ENCODE data around the gene LSM6. TPM values are rescaled to one million over a fixed set of nuclear protein-coding genes. Genes with fewer than 3 reads are reported as not detected.

The LSM6 gene
- 10 to 100 TPM; 89.7 to 98.5 TPM for total RNA-seq

DNA sequence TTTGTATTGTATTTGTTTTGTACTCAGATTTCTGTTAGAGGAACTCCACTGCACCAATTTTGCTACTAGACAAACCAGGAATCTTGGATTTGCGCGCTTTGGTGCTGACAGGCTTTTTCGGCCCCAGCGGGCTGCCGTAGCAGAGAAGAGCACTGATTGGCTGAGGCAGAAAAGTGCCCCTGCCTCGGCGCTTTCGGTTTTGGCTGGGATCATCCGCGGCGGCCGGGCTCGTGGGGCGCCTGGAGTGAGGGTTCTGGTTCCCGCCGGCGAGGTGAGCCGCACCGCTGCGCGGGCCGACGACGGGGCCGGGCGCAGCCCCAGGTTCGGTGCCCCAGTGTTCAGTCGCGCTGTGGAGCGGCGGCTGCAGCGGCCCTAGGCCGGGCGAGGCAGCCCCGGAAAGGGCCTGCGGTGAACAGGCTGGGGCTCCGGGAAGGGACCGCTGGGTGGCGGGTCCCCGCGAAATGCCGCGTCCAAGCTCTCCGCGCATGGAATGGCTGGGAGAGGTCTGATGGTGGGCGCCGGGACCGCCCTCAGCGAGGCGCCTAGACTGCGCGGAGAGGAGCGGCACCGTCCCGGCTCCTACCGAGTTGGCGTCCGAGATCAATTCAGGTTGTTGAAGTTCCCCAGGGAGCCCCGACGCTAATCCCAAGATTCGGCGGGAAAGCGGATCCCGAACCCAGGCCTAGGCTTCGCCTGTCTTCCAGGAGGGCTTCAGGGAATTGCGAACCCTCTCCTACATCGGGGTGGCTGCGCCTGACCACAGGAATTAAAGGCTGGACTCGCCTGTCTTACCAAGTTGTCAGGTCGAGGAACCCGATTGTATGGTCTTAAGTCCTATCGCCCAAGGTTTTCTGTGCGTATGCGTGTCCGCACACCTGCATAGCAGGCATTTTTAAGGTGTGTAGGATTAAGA lies at the start of gene LSM6:
LSM6 (plus strand) TSS at position 178 of the 913 bp plus-strand sequence. CDS start 7,204 bp downstream, outside the sequence.
- POLR2A ChIA-PET = interaction anchor here (0.5 kb wide), 1 partner anchor 52 kb away, joined by 7 read pairs; no protein-coding TSS in a partner anchor
- CTCF ChIA-PET = no interaction called here

- CTCF ChIA-PET = interaction anchor here (0.6 kb wide), 1 partner anchor 16 kb away, joined by 5 read pairs; no protein-coding TSS in a partner anchor
- POLR2A ChIA-PET = no interaction called here
Observed at GRCh38 chr4:146132445-146132844, 43.1 kb upstream of the LSM6 start.

DNA sequence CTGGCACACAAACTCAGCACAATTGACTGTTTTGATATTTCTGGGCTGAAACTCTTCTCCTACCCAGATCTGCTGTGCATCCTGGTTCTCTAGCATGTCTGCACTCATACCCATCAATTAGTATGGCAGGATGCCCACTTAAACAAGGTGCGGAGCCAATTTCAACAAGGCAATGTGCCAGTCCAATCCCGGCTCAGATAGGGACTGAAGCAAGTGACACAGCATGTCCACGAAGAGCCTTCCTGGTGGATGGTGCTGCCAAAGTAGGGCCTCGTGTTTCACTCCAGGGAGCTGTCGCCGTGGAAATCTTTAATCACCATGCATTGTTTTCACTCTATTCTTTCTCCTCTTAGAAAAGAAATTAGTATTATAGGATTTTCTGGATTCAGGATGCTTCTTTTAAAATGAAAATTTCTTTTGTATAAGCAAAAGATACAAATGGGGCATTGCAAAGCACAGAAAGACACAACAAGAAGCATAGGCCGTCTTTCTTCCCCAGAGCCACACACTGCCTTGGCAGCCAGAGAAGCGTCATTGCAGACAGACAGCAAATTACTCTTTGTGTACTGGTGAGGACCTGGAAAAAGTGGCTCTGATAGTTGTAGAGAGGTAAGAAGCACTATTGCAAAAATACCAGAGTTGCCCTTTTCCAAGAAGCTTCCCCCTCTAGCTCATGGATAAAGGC lies 40.6 kb upstream of the LSM6 start:
- CTCF ChIA-PET = no interaction called here
- POLR2A ChIA-PET = no interaction called here

- ChIA-PET POLR2A (no interaction called here), CTCF (no interaction called here)
Observed at GRCh38 chr4:146135941-146136340, 39.6 kb upstream of the LSM6 start.

DNA sequence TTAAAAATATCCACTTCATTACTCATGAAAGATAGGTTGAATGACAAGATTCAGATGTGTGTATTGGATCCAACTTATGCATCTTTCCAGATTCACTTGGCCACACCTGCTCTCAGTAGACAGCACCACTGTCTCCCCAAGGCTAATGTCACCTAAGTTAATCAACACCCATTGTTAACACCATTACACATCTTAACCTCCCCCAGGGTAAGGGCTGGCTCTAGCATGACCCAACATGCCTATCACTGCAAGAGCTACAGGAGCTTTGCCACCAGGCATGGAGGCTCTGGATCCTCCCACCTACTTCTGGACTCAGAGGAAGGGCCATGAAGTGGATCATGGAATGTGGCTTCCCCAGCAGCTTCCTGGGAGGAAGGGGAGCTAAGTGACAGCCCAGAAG lies 32.8 kb upstream of the LSM6 start:
- ChIA-PET CTCF (no interaction called here), POLR2A (no interaction called here)

GRCh38 chr4:146143888-146144287 lies 31.6 kb upstream of the LSM6 start:
- ChIA-PET POLR2A (no interaction called here), CTCF (no interaction called here)

GRCh38 chr4:146146918-146147317 lies 28.6 kb upstream of the LSM6 start:
- POLR2A ChIA-PET = no interaction called here
- CTCF ChIA-PET = no interaction called here

DNA sequence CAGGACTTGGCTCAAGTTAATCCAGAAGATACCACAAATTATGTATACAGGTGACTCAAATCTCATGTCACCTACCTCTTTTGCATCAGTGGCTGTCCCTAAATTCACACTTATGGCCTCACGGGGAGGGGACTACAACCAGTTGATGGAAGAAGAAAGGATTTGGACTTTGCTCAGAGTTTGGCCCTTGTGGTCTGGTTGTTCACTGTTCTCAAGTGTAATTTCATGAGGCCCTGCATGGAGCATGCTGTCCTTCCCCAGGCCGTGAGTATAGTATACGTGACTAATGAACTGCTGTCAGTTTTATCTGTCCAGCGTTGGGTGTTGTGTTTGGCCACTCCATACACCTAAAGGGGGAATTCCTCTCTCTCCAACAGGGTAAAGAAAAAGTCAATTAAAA lies 27.5 kb upstream of the LSM6 start:
- CTCF ChIA-PET = interaction anchor here (0.7 kb wide), 2 partner anchors 16 to 188 kb away, joined by 4 to 5 read pairs; no protein-coding TSS in a partner anchor
- POLR2A ChIA-PET = no interaction called here

DNA sequence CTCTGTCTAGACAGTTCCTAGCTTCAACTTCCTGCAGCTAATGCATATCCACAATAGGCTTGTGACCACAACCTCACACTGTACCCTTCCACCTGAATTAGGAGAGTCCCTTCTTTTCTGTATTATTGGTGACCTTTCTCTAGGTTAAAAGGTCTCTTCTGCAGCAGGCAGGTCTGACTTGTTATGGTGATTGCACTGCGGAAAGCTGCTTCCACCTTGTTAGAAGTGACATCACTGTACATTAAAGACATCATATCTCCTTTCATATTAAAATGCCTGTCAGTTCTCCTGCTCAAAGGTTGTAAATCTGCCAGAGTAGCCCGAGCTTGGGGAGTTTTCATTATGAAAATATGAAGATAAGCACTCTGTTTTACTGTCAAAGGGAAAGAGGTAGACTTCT lies 21.5 kb upstream of the LSM6 start:
- POLR2A ChIA-PET = no interaction called here
- CTCF ChIA-PET = no interaction called here

- ChIA-PET POLR2A (interaction anchor here (0.6 kb wide), 1 partner anchor 32 kb away, joined by 10 read pairs; no protein-coding TSS in a partner anchor), CTCF (no interaction called here)
Observed at GRCh38 chr4:146155152-146155724, 20.3 kb upstream of the LSM6 start.

GRCh38 chr4:146158036-146158745 lies 17.3 kb upstream of the LSM6 start:
- POLR2A ChIA-PET = no interaction called here

DNA sequence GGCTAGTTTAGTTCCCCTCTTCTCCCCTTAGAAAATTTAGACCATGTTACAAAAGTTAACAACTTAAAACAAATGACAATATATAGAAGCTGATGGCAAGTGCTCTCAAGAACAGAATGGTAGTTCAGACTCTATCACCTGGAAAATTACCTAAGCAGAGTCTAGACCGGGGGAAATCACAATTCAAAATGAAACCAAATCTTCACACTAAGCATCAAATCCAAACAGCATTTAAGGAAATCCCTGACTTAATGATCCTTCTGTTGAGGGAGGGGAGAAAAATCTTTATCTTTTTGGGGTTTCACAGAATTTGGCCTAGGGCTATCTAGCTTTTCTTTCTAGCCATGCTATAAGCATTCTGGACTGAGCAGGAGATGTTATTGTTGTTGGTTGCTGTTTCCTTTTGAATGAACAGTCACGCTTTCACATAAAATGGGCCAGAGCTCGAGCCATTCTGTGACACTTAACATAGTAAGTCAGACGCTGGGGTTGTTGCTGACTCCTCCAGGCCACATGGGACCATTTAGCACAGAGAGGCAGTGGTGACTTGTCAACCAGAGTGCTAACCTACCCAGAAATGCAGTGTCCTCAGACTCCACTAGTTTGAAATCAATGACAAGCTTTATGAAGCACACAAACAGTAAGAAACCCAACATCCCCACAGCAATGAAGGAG lies 16.0 kb upstream of the LSM6 start:
- CTCF ChIA-PET = interaction anchor here (2.0 kb wide), 1 partner anchor 15 kb away, joined by 4 read pairs; no protein-coding TSS in a partner anchor

More at GRCh38 chr4:146158036-146158745, 17.3 kb upstream of the LSM6 start:
- CTCF ChIA-PET = interaction anchor here (2.0 kb wide), 1 partner anchor 16 kb away, joined by 4 read pairs; no protein-coding TSS in a partner anchor

DNA sequence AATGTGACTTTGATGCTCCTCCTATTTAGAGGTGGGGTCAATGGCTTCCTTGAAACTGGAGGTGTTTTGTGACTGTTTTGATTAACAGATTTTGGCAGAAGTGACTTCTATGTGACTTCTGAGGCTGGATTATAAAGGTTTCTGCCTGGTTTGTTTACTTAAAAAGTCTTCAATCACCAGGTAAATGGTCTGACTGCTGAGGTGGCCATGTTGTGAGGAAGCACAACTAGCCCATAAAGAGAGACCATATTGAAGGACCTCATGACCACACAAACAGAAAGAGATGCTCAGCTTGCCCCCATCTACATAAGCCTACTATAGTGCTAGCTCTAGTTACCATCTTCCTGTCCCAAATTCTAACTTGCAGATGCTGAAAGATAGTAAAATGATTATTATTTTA lies 14.3 kb upstream of the LSM6 start:
- ChIA-PET CTCF (no interaction called here), POLR2A (no interaction called here)

More for the DNA sequence above, 16.0 kb upstream of the LSM6 start:
- POLR2A ChIA-PET = no interaction called here

DNA sequence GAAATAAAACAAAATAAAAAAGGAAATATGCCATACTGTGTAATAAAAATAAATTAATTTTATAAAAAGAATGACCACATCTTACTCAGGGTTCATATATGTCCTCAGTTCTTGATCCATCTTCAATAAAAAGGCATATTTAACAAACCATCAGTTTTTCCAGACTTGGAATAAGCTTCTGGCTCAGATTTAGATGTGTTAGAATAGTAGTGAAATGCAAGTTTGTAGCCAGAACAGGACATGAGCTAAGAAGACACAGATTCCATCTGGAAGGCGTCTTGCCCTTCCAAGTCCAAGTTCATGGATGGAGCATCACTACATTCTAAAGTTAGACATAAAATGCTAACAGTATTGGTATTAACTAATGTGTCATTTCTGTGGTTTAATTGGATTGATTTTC lies 10.3 kb upstream of the LSM6 start:
- CTCF ChIA-PET = no interaction called here
- POLR2A ChIA-PET = no interaction called here

GRCh38 chr4:146165840-146166239 lies 9.7 kb upstream of the LSM6 start:
- ChIA-PET POLR2A (no interaction called here), CTCF (no interaction called here)

GRCh38 chr4:146170149-146170548 lies 5.4 kb upstream of the LSM6 start:
- ChIA-PET CTCF (no interaction called here), POLR2A (no interaction called here)

DNA sequence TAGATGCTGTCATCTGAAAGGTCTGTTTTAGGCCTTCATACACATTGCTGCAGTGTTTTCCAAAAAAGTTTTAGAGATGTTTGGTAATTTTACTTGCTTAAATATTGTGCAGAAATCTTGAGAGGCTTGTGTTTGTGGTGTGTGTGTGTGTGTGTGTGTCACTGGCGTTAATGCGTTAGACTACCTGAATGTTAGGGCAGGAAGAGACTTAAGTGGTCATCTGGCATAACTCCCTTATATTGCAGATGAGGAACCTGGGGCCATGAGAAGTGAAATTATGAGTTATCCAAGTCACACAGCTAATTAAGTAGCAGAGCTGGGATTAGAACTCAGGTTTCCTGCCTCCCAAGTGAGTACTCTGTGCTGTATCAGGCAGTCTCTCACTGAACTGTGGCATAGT lies 1.4 kb downstream of the LSM6 start:
- ChIA-PET CTCF (no interaction called here), POLR2A (no interaction called here)

DNA sequence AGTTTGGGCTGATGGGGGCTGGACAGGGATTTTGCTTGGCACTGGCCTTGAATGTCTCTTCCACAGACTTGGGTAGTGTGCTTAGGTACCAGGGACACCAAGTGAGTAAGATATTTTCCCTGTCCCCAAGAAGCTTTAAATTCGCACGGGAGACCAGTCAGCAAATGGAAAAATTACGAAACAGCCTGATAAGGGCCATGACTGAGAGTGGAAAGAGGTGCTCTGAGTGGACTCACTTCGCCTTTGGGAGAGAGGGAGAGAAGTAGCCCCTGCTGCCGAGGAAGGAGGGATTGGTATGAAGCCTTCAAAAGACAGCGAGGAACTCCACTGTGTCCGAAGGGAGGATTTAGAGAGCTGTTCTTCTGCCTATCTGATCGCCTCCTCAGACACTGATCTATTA lies 2.6 kb downstream of the LSM6 start:
- CTCF ChIA-PET = no interaction called here
- POLR2A ChIA-PET = no interaction called here

GRCh38 chr4:146179784-146180370 lies 4.4 kb downstream of the LSM6 start:
- ChIA-PET POLR2A (no interaction called here), CTCF (no interaction called here)
